ENCODE measurements around the gene NTSR1.

The NTSR1 gene

DNA sequence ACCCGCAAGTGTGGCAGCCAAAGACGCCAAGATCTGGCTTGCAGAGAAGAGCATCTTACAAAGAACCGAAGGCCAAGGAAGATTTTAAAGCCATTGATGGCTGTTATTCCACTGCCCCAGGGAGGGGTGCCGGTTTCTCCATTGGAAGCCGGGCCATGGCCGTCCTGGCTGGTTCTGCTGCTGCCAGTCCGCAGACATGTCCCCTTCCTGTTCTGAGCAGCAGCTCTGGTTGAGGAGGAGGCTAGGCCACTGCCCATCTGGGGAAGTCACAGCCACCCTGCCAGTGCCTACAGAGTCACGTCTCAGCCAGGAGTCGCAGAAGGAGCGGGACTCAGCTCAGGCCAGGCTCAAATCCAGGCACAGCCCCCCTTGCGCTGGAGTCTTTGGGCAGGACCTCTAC lies 45.0 kb downstream of the NTSR1 start:
- H3K4me1 ChIP-seq (ENCODE audit: control insufficient read depth in 1 of 2, insufficient read depth in 2 of 2, low read length in 2 of 2), result no peaks in the 10 kb centered on the region
- H3K9me3 ChIP-seq (ENCODE audit: control insufficient read depth in 1 of 2, low read length in 2 of 2), result no peaks in the 10 kb centered on the region
- no peak overlapping the region for H3K4me3 ChIP-seq (ENCODE audit: low read depth in 1 of 2, low read length in 2 of 2)
- no peak overlapping the region for H3K9ac ChIP-seq (ENCODE audit: low read depth in 1 of 2, low read length in 2 of 2)
- H3K36me3 ChIP-seq (ENCODE audit: control insufficient read depth in 1 of 2, insufficient read depth in 2 of 2, low read length in 2 of 2), result no peaks in the 10 kb centered on the region
- peaks cover 0 to 3% of the 10 kb centered on the region in 2 donors for H3K27me3 ChIP-seq (ENCODE audit: control insufficient read depth in 1 of 2, insufficient read depth in 2 of 2, low read length in 2 of 2)
- no peak overlapping the region for H3K27ac ChIP-seq (ENCODE audit: low read depth, low read length)

DNA sequence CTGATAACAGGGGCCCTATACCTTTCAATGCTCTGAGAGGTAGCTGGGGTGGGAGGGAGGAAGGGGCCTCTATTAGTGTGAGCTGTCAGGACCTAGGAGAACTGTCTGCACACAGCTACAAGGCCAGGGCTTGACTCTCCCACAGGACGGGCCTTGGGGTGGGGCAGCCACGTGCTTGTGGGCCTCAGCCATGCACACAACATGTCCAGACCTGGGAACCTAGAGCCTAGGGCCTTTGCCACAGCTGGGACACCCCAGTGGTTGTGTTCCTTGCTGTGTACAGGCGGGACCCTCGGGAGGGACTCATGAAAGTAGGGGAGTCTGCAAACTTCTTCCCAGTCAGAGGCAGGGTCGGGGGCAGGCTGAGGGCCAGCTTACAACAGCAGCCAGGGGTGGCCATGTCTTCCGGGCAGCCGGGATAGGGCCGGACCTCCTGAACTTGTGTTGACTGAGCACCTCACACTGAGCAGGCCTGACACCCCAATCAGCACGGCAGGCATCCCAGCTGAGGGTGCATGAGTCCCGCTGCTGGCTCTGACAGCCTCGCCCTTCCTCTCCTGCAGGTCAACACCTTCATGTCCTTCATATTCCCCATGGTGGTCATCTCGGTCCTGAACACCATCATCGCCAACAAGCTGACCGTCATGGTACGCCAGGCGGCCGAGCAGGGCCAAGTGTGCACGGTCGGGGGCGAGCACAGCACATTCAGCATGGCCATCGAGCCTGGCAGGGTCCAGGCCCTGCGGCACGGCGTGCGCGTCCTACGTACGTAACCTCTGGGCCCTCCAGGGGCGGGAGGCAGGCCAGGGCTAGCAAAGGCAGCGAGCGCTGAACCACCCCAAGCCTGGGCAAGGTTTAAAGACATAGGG lies 45.7 kb downstream of the NTSR1 start:
- Histone ChIP-seq H3K9me3 (ENCODE audit: control insufficient read depth in 1 of 2, low read length in 2 of 2) (no peaks in the 10 kb centered on the region), H3K27ac (ENCODE audit: low read depth, low read length) (no peak overlapping the region), H3K36me3 (ENCODE audit: control insufficient read depth in 1 of 2, insufficient read depth in 2 of 2, low read length in 2 of 2) (no peaks in the 10 kb centered on the region), H3K4me3 (ENCODE audit: low read depth in 1 of 2, low read length in 2 of 2) (no peak overlapping the region), H3K9ac (ENCODE audit: low read depth in 1 of 2, low read length in 2 of 2) (no peak overlapping the region), H3K4me1 (ENCODE audit: control insufficient read depth in 1 of 2, insufficient read depth in 2 of 2, low read length in 2 of 2) (no peaks in the 10 kb centered on the region), H3K27me3 (ENCODE audit: control insufficient read depth in 1 of 2, insufficient read depth in 2 of 2, low read length in 2 of 2) (peaks cover 0 to 3% of the 10 kb centered on the region in 2 donors)

DNA sequence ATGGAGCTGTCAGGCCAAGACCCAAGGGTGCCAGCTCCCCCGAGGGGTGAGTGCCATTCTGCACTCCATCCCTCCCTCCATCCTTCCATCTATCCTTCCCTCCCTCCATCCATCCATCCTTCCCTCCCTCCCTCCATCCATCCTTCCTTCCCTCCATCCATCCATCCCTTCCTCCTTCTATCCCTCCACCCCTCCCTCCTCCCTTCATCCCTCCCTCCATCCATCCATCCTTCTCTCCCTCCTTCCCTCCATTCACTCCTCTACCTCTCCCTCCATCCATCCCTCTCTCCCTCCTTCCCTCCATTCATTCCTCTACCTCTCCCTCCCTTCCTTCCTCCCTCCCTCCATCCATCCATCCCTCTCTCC lies 46.3 kb downstream of the NTSR1 start:
- no peak overlapping the region for H3K27ac ChIP-seq (ENCODE audit: low read depth, low read length)
- H3K27me3 ChIP-seq (ENCODE audit: control insufficient read depth in 1 of 2, insufficient read depth in 2 of 2, low read length in 2 of 2), result peaks cover 0 to 3% of the 10 kb centered on the region in 2 donors
- no peak overlapping the region for H3K9ac ChIP-seq (ENCODE audit: low read depth in 1 of 2, low read length in 2 of 2)
- H3K9me3 ChIP-seq (ENCODE audit: control insufficient read depth in 1 of 2, low read length in 2 of 2), result no peaks in the 10 kb centered on the region
- H3K36me3 ChIP-seq (ENCODE audit: control insufficient read depth in 1 of 2, insufficient read depth in 2 of 2, low read length in 2 of 2), result no peaks in the 10 kb centered on the region
- no peak overlapping the region for H3K4me3 ChIP-seq (ENCODE audit: low read depth in 1 of 2, low read length in 2 of 2)
- H3K4me1 ChIP-seq (ENCODE audit: control insufficient read depth in 1 of 2, insufficient read depth in 2 of 2, low read length in 2 of 2), result no peaks in the 10 kb centered on the region

DNA sequence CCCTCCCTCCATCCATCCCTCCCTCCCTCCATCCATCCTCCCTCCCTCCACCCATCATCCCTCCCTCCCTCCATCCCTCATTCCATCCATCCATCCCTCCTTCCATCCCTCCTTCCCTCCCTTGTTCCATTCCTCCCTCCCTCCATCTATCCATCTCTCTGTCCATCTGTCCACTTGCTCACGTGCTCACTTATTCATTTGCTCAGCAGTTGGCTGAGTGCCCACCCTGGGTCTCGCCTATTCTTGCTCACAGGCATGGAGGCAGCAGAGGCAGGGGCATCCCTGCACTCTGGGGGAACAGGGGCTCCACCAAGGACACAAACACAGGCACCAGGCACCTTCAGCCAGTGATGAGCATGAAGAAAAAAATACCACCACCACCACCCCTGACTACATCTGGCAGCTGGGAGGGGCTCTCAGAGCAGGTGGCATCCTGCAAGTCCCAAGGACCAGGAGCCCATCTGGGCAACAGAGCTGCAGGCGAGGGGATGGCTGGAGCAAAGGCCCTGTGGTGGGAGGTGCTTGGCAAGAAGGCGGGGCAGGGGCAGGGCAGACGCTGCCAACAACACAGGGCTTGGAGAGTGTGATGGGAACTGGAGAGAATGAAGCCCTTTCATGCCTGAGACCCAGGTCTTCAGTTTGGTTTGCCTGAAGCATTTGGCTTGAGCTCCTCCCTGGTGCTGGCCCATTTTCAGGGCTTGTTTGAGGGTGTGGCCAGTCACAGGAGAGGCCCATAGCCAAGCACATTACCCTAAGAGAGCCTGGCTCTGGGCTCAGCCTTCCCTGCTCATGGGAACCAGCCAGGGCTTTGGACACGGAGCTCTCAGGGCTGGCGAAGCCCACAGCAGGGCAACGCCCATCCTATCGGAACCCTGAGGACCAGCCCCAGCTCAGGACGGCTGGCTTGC lies 47.4 kb downstream of the NTSR1 start:
- Histone ChIP-seq H3K27me3 (ENCODE audit: control insufficient read depth in 1 of 2, insufficient read depth in 2 of 2, low read length in 2 of 2) (peaks cover 0 to 3% of the 10 kb centered on the region in 2 donors), H3K4me1 (ENCODE audit: control insufficient read depth in 1 of 2, insufficient read depth in 2 of 2, low read length in 2 of 2) (no peaks in the 10 kb centered on the region), H3K4me3 (ENCODE audit: low read depth in 1 of 2, low read length in 2 of 2) (no peak overlapping the region), H3K36me3 (ENCODE audit: control insufficient read depth in 1 of 2, insufficient read depth in 2 of 2, low read length in 2 of 2) (no peaks in the 10 kb centered on the region), H3K9me3 (ENCODE audit: control insufficient read depth in 1 of 2, low read length in 2 of 2) (no peaks in the 10 kb centered on the region), H3K27ac (ENCODE audit: low read depth, low read length) (no peak overlapping the region), H3K9ac (ENCODE audit: low read depth in 1 of 2, low read length in 2 of 2) (no peak overlapping the region)

DNA sequence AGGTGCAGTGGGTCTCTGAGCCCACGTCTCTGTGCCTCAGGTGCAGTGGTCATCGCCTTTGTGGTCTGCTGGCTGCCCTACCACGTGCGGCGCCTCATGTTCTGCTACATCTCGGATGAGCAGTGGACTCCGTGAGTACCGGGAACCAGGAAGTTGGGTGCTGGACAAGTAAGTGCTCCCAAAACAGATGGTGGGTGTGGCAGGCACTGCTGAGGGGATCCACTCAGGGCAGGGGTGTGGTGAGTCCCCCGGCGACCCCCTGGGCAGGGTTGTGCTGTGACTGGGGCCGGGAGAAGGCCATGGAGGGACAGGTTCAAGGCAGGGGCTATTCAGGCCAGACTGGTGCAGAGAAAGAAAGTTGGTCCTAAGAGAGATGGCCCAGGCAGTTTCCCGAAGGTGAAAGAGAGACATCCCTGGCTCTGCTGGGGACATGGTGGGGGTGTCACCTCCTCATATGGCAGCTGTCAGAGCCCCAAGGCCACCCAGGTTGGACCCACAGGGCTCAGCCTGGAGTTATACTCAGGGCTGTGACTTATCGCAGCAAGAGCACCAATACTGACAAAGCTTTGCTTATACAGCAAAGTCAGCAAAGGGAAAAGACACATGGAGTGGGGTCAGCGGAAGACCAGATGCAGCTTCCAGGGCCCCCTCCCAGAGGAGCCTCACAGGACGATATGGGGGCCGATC lies 49.7 kb downstream of the NTSR1 start:
- H3K9me3 ChIP-seq (ENCODE audit: control insufficient read depth in 1 of 2, low read length in 2 of 2), result no peaks in the 10 kb centered on the region
- no peaks in the 10 kb centered on the region for H3K36me3 ChIP-seq (ENCODE audit: control insufficient read depth in 1 of 2, insufficient read depth in 2 of 2, low read length in 2 of 2)
- no peaks in the 10 kb centered on the region for H3K4me1 ChIP-seq (ENCODE audit: control insufficient read depth in 1 of 2, insufficient read depth in 2 of 2, low read length in 2 of 2)
- no peak overlapping the region for H3K9ac ChIP-seq (ENCODE audit: low read depth in 1 of 2, low read length in 2 of 2)
- H3K4me3 ChIP-seq (ENCODE audit: low read depth in 1 of 2, low read length in 2 of 2), result no peak overlapping the region
- no peak overlapping the region for H3K27ac ChIP-seq (ENCODE audit: low read depth, low read length)
- peaks cover 0 to 3% of the 10 kb centered on the region in 2 donors for H3K27me3 ChIP-seq (ENCODE audit: control insufficient read depth in 1 of 2, insufficient read depth in 2 of 2, low read length in 2 of 2)

DNA sequence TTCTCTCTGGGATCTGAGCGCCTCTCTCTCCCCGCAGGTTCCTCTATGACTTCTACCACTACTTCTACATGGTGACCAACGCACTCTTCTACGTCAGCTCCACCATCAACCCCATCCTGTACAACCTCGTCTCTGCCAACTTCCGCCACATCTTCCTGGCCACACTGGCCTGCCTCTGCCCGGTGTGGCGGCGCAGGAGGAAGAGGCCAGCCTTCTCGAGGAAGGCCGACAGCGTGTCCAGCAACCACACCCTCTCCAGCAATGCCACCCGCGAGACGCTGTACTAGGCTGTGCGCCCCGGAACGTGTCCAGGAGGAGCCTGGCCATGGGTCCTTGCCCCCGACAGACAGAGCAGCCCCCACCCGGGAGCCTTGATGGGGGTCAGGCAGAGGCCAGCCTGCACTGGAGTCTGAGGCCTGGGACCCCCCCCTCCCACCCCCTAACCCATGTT lies 51.4 kb downstream of the NTSR1 start:
- no peaks in the 10 kb centered on the region for H3K4me1 ChIP-seq (ENCODE audit: control insufficient read depth in 1 of 2, insufficient read depth in 2 of 2, low read length in 2 of 2)
- H3K36me3 ChIP-seq (ENCODE audit: control insufficient read depth in 1 of 2, insufficient read depth in 2 of 2, low read length in 2 of 2), result no peaks in the 10 kb centered on the region
- H3K4me3 ChIP-seq (ENCODE audit: low read depth in 1 of 2, low read length in 2 of 2), result no peak overlapping the region

DNA sequence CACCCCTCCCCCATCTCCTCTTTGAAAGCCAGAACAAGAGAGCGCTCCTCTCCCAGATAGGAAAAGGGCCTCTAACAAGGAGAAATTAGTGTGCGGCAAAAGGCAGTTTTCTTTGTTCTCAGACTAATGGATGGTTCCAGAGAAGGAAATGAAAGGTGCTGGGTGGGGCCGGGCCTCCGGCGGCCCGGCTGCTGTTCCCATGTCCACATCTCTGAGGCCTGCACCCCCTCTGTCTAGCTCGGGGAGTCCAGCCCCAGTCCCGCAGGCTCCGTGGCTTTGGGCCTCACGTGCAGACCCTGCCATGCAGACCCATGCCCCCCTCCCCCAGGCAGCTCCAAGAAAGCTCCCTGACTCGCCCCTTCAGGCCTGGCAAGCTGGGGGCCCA lies 51.8 kb downstream of the NTSR1 start:
- Histone ChIP-seq H3K36me3 (ENCODE audit: control insufficient read depth in 1 of 2, insufficient read depth in 2 of 2, low read length in 2 of 2) (no peaks in the 10 kb centered on the region), H3K4me3 (ENCODE audit: low read depth in 1 of 2, low read length in 2 of 2) (no peak overlapping the region), H3K27ac (ENCODE audit: low read depth, low read length) (no peak overlapping the region), H3K27me3 (ENCODE audit: control insufficient read depth in 1 of 2, insufficient read depth in 2 of 2, low read length in 2 of 2) (peaks cover 0 to 3% of the 10 kb centered on the region in 2 donors), H3K4me1 (ENCODE audit: control insufficient read depth in 1 of 2, insufficient read depth in 2 of 2, low read length in 2 of 2) (no peaks in the 10 kb centered on the region), H3K9ac (ENCODE audit: low read depth in 1 of 2, low read length in 2 of 2) (no peak overlapping the region), H3K9me3 (ENCODE audit: control insufficient read depth in 1 of 2, low read length in 2 of 2) (no peaks in the 10 kb centered on the region)

More for the DNA sequence above, 51.4 kb downstream of the NTSR1 start:
- H3K9ac ChIP-seq (ENCODE audit: low read depth in 1 of 2, low read length in 2 of 2), result no peak overlapping the region
- no peak overlapping the region for H3K27ac ChIP-seq (ENCODE audit: low read depth, low read length)
- H3K9me3 ChIP-seq (ENCODE audit: control insufficient read depth in 1 of 2, low read length in 2 of 2), result no peaks in the 10 kb centered on the region
- H3K27me3 ChIP-seq (ENCODE audit: control insufficient read depth in 1 of 2, insufficient read depth in 2 of 2, low read length in 2 of 2), result peaks cover 0 to 3% of the 10 kb centered on the region in 2 donors

DNA sequence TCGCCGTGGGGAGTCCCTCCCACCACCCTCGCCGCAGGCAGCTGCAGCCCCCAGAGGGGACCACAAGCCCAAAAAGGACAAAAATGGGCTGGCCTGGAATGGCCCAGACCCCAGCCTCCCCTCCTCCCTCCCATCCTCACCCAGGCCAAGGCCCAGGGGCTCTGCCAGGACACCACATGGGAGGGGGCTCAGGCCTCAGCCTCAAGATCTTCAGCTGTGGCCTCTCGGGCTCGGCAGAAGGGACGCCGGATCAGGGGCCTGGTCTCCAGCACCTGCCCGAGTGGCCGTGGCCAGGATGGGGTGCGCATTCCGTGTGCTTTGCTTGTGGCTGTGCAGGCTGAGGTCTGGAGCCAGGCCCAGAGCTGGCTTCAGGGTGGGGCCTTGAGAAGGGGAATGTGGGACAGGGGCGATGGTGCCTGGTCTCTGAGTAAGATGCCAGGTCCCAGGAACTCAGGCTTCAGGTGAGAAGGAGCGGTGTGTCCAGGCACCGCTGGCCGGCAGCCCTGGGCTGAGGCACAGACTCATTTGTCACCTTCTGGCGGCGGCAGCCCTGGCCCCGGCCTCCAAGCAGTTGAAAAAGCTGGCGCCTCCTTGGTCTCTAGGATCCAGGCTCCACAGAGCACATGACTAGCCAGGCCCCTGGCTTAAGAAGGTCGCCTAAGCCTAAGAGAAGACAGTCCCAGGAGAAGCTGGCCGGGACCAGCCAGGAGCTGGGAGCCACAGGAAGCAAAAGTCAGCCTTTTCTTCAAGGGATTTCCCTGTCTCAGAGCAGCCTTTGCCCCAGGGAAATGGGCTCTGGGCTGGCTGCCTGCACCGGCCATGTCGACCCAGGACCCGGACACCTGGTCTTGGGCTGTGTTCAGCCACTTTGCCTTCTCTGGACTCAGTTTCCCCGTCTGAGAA lies 52.5 kb downstream of the NTSR1 start:
- Histone ChIP-seq H3K36me3 (ENCODE audit: control insufficient read depth in 1 of 2, insufficient read depth in 2 of 2, low read length in 2 of 2) (no peaks in the 10 kb centered on the region), H3K4me1 (ENCODE audit: control insufficient read depth in 1 of 2, insufficient read depth in 2 of 2, low read length in 2 of 2) (no peaks in the 10 kb centered on the region), H3K27ac (ENCODE audit: low read depth, low read length) (no peak overlapping the region), H3K9me3 (ENCODE audit: control insufficient read depth in 1 of 2, low read length in 2 of 2) (no peaks in the 10 kb centered on the region), H3K27me3 (ENCODE audit: control insufficient read depth in 1 of 2, insufficient read depth in 2 of 2, low read length in 2 of 2) (peaks cover 0 to 3% of the 10 kb centered on the region in 2 donors), H3K9ac (ENCODE audit: low read depth in 1 of 2, low read length in 2 of 2) (no peak overlapping the region), H3K4me3 (ENCODE audit: low read depth in 1 of 2, low read length in 2 of 2) (no peak overlapping the region)

DNA sequence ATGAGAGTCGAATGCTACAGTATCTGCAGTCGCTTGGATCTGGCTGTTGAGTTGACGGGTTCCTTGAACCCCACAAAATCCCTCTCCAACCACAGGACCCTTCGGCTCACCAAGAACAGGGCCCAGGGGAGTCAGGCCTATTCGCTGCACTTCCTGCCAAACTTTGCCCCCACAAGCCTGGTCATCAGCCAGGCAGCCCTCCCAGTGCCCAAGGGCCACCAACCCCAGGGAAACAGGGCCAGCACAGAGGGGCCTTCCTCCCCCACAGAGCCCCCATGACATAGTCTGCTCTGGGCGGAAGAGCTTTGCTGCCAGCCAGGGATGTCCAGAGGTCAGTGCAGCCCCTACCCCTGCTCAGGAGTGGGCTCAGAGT lies 53.1 kb downstream of the NTSR1 start:
- no peak overlapping the region for H3K27ac ChIP-seq (ENCODE audit: low read depth, low read length)
- H3K4me1 ChIP-seq (ENCODE audit: control insufficient read depth in 1 of 2, insufficient read depth in 2 of 2, low read length in 2 of 2), result peaks cover 0 to 4% of the 10 kb centered on the region in 2 donors
- H3K36me3 ChIP-seq (ENCODE audit: control insufficient read depth in 1 of 2, insufficient read depth in 2 of 2, low read length in 2 of 2), result no peaks in the 10 kb centered on the region
- no peak overlapping the region for H3K9ac ChIP-seq (ENCODE audit: low read depth in 1 of 2, low read length in 2 of 2)
- no peaks in the 10 kb centered on the region for H3K9me3 ChIP-seq (ENCODE audit: control insufficient read depth in 1 of 2, low read length in 2 of 2)
- no peak overlapping the region for H3K4me3 ChIP-seq (ENCODE audit: low read depth in 1 of 2, low read length in 2 of 2)
- peaks cover 0 to 3% of the 10 kb centered on the region in 2 donors for H3K27me3 ChIP-seq (ENCODE audit: control insufficient read depth in 1 of 2, insufficient read depth in 2 of 2, low read length in 2 of 2)
